ENCODE data around the gene TESK2. TPM values are rescaled to one million over a fixed set of nuclear protein-coding genes. Genes with fewer than 3 reads are reported as not detected.
"Not testable (repeated sequence)": the region's sequence is repeated elsewhere in the genome, so short reads cannot be mapped to it uniquely, and the experiment has no call there.

The TESK2 gene
- total and polyA plus RNA-seq, 8 donors, result 1.5 to 3.6 (median 2.6) TPM

DNA sequence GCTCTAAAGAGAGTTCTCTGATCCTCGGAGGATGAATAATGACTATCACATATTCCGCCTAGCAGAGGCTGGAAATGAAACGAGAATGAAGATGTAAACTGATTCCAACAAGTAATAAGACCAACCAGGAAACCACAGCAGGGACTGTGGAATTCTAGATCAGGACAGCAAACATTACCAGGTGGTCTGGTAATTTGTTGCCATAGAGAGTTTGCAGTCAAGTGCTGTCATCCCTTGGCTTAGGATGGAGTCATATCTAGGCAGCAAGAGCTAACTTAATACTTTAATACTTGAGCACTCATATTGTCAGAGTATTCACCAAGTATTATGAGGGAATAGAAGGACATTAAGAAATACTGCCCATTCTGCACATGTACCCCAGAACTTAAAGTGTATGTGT is 105.7 kb downstream of the TESK2 start:
- Histone ChIP-seq H3K27ac (no peak overlapping the region), H3K36me3 (no peaks in the 10 kb centered on the region), H3K9me3 (no peaks in the 10 kb centered on the region), H3K4me3 (no peak overlapping the region), H3K4me1 (no peaks in the 10 kb centered on the region), H3K27me3 (no peaks in the 10 kb centered on the region)
- intact Hi-C loops (cut with DNase I), result no loop called here
- DNase-seq, result no peak
- FAIRE-seq, result no peak
- 76 to 91% methylated on average over 3 of the region's 3 CpGs for WGBS, 2 donors
- TF ChIP-seq CTCF (IDR thresholded peaks at IDR 0.05), result no peak
- ATAC-seq, result peak in 1 of 4 donors; percentile 31

- H3K27ac ChIP-seq; intact Hi-C loops (cut with DNase I); H3K4me3 ChIP-seq; ATAC-seq; H3K27me3 ChIP-seq; FAIRE-seq; H3K9me3 ChIP-seq; H3K36me3 ChIP-seq; H3K4me1 ChIP-seq; DNase-seq: not testable (repeated sequence)
- 92 to 94% methylated on average over 4 of the region's 4 CpGs for WGBS, 2 donors
Observed at GRCh38 chr1:45384213-45384612, 106.8 kb downstream of the TESK2 start.

DNA sequence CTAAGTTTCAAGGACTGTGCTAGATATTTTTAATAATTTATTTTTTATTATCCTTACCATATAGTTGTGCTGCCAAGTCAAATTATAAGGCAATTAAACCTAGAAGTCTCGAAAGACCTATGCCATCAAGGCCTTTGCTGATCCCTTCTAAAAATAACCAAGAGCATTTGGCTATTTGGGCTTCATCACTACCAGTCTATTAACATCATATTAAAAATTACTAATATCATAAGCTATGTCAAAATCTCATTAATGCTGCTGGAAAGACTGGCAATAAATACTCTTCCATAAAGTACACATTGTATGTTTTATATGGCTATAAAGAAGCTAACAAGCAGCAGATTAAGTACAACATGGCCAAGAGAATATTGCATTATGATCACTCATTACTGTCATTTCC is 107.8 kb downstream of the TESK2 start:
- no peak for FAIRE-seq
- no peak for ATAC-seq
- Histone ChIP-seq H3K9me3 (no peaks in the 10 kb centered on the region), H3K27ac (no peak overlapping the region), H3K4me3 (no peak overlapping the region), H3K27me3 (no peaks in the 10 kb centered on the region), H3K36me3 (no peaks in the 10 kb centered on the region), H3K4me1 (no peaks in the 10 kb centered on the region)
- 76 to 77% methylated on average over 1 of the region's 1 CpG for WGBS, 2 donors
- TF ChIP-seq CTCF (IDR thresholded peaks at IDR 0.05), result no peak
- intact Hi-C loops (cut with DNase I), result no loop called here
- no peak for DNase-seq

DNA sequence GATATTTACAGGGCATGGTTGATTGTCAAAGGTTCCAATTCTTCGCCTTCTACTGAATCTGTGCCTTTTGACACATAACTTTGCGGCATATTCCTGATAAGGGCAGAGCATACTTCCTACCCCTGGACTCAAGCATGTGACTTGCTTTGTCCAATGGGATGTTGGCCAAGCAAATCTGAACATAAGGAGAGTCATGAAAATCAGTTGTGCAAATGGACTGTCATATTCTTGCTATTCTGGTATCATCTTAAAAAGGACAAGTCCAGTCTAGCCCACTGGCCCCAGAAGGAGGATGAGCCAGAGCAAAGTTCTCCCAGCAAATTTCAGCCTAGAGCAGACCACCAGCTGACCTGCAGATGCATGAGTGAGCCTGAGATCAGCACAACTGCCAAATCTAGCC is 109.7 kb downstream of the TESK2 start:
- no peak overlapping the region for H3K4me3 ChIP-seq
- FAIRE-seq (no peak), ATAC-seq (no peak), DNase-seq (no peak)
- intact Hi-C loops (cut with DNase I), result no loop called here
- no peaks in the 10 kb centered on the region for H3K4me1 ChIP-seq
- H3K36me3 ChIP-seq, result no peaks in the 10 kb centered on the region
- no peaks in the 10 kb centered on the region for H3K9me3 ChIP-seq
- 92 to 93% methylated on average over 2 of the region's 2 CpGs for WGBS, 2 donors
- no peaks in the 10 kb centered on the region for H3K27me3 ChIP-seq
- H3K27ac ChIP-seq, result no peak overlapping the region
- TF ChIP-seq CTCF (IDR thresholded peaks at IDR 0.05), result no peak

- H3K27me3 ChIP-seq, result no peaks in the 10 kb centered on the region
- DNase-seq, result no peak
- no peak for FAIRE-seq
- H3K36me3 ChIP-seq, result no peaks in the 10 kb centered on the region
- intact Hi-C loops (cut with DNase I), result no loop called here
- H3K4me1 ChIP-seq, result no peaks in the 10 kb centered on the region
- no peak overlapping the region for H3K27ac ChIP-seq
- H3K9me3 ChIP-seq, result no peaks in the 10 kb centered on the region
- ATAC-seq, result no peak
- no peak for TF ChIP-seq CTCF (IDR thresholded peaks at IDR 0.05)
- no peak overlapping the region for H3K4me3 ChIP-seq
- WGBS, 2 donors, result 79 to 85% methylated on average over 1 of the region's 1 CpG
Observed at GRCh38 chr1:45380730-45381129, 110.2 kb downstream of the TESK2 start.

- no peak for FAIRE-seq
- no peak for TF ChIP-seq CTCF (IDR thresholded peaks at IDR 0.05)
- Histone ChIP-seq H3K36me3 (no peaks in the 10 kb centered on the region), H3K4me3 (no peak overlapping the region), H3K27me3 (no peaks in the 10 kb centered on the region), H3K4me1 (no peaks in the 10 kb centered on the region), H3K27ac (no peak overlapping the region), H3K9me3 (no peaks in the 10 kb centered on the region)
- ATAC-seq, result no peak
- intact Hi-C loops (cut with DNase I), result no loop called here
- WGBS, 2 donors, result 89 to 90% methylated on average over 4 of the region's 4 CpGs
- DNase-seq, result no peak
Observed at GRCh38 chr1:45380125-45380524, 110.8 kb downstream of the TESK2 start.

Data from pancreas (tissue), 10 donors.